HepG2 (cell line): ENCODE results near the gene SUN1. TPM values are rescaled to one million over a fixed set of nuclear protein-coding genes. Genes with fewer than 3 reads are reported as not detected.

ENCODE experiments used
- CREB1 ChIP-seq, 2 experiments: fragments of 450-650 bp in 1 of 2; IDR thresholded peaks; 2 replicates each; pipeline ENCODE4 v1.6.1; 2016 to 2017; ENCODE audit warnings: control low read depth in 1 of 2, mild to moderate bottlenecking in 1 of 2, missing compliant biosample characterization in 1 of 2, missing genetic modification characterization in 1 of 2
- HOXA7 ChIP-seq: sonication (generic); formaldehyde crosslinking; IDR thresholded peaks from 2 replicates; pipeline ENCODE4 v1.8.1; 2022; ENCODE audit warnings: mild to moderate bottlenecking, missing genetic modification reagents, moderate library complexity
- ISX ChIP-seq: sonication (generic); formaldehyde crosslinking; conservative IDR thresholded peaks from 2 replicates; pipeline ENCODE4 v1.5.0; 2020; ENCODE audit warnings: missing genetic modification reagents
- MEIS2 ChIP-seq: sonication (generic); formaldehyde crosslinking; IDR thresholded peaks from 2 replicates; pipeline ENCODE4 v1.9.0; 2021; ENCODE audit warnings: mild to moderate bottlenecking, missing genetic modification reagents
- NR2F1 ChIP-seq, 2 experiments: fragments of 450-650 bp in 1 of 2; formaldehyde crosslinking in 1 of 2; IDR thresholded peaks; 2 replicates each; pipeline versions ENCODE4 v1.5.0 to v1.6.1; 2016 to 2020; ENCODE audit warnings: mild to moderate bottlenecking in 1 of 2, missing compliant biosample characterization in 1 of 2, missing genetic modification reagents in 1 of 2, moderate library complexity in 1 of 2
- RBM22 ChIP-seq: fragments of 200-400 bp; formaldehyde crosslinking; optimal IDR thresholded peaks from 2 replicates; pipeline ENCODE3; 2017; ENCODE audit warnings: mild to moderate bottlenecking, low read length, moderate library complexity
- ZNF136 ChIP-seq: sonication (generic); formaldehyde crosslinking; IDR thresholded peaks from 2 replicates; pipeline ENCODE4 v1.8.1; 2022; ENCODE audit warnings: low read depth, mild to moderate bottlenecking, moderate library complexity, missing genetic modification reagents
- polyA plus RNA-seq, 8 experiments: library from polyadenylated mRNA; depleted of rRNA in 3 of 8; stranded (reverse) in 7 of 8; unstranded in 1 of 8; fragments of >200 nt; fragmentation: Illumina TruSeq in 4 of 8; extraction: Trizol in 4 of 8; gene quantifications; 2 replicates each; pipeline versions ENCODE4 v1.2.1 to v1.2.3, GENCODE V29; 2011 to 2016; ENCODE audit warnings: low read depth in 4 of 8, missing spikeins in 1 of 8, mixed read lengths in 1 of 8; ENCODE audit not compliant: insufficient read depth in 1 of 8
- total RNA-seq, 5 experiments: library from RNA; depleted of rRNA; stranded (reverse); fragments of >200 nt; fragmentation: Illumina TruSeq; extraction: Trizol; gene quantifications; 2 replicates each; pipeline ENCODE4 v1.2.3, GENCODE V29; 2016; ENCODE audit warnings: low read depth in 1 of 5
- TF ChIP-seq, protein P1 (sequence below): sonication (generic); formaldehyde crosslinking; IDR thresholded peaks from 2 replicates; pipeline ENCODE4 v1.4.0; 2020; ENCODE audit warnings: mild to moderate bottlenecking, missing genetic modification reagents
- TF ChIP-seq, protein P2 (sequence below): sonication (generic); formaldehyde crosslinking; IDR thresholded peaks from one replicate; pipeline ENCODE4 v1.5.1; 2020; ENCODE audit warnings: mild to moderate bottlenecking, missing genetic modification reagents; ENCODE audit errors: not compliant biosample characterization

SUN1 gene
- total and polyA plus RNA-seq, 2 of the 13 experiments (the other 11 are each of a cell fraction or from before 2014, with no cell fraction given), result 47.0 to 126 TPM

DNA sequence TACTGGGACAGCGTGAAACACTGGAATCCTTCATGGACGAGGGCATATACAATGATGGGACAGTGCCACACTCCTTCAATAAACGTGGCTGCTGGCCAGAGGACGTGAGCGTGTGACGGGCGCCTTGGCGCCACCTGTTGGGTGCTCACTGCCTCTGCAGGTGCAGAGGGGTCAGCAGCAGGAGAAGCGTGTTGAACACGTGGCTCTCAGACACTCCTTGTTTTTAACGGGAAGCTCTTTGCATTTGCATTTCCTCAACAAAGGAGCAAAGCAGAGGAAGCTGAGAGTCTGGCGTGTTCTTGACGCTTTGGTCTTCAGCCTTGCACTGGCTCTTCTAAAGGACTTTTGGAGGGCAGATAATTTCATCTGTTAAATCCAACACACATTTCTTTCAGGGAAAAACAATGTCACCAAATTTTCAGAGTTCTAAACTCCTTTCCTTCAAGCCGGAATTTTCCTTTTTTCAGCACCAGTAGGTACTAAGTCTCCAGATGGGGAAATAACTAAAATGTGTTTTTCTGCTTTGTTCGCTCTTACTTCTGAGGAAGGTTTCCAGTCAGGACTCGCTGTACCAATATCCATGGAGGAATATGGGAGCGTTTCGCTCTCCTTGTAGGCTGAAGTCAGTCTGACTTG, 41.2 kb downstream of the SUN1 start (continued):
- TF ChIP-seq MEIS2 (CRISPR knock-in tag), result peak; percentile 90
- TF ChIP-seq, protein P1, sequence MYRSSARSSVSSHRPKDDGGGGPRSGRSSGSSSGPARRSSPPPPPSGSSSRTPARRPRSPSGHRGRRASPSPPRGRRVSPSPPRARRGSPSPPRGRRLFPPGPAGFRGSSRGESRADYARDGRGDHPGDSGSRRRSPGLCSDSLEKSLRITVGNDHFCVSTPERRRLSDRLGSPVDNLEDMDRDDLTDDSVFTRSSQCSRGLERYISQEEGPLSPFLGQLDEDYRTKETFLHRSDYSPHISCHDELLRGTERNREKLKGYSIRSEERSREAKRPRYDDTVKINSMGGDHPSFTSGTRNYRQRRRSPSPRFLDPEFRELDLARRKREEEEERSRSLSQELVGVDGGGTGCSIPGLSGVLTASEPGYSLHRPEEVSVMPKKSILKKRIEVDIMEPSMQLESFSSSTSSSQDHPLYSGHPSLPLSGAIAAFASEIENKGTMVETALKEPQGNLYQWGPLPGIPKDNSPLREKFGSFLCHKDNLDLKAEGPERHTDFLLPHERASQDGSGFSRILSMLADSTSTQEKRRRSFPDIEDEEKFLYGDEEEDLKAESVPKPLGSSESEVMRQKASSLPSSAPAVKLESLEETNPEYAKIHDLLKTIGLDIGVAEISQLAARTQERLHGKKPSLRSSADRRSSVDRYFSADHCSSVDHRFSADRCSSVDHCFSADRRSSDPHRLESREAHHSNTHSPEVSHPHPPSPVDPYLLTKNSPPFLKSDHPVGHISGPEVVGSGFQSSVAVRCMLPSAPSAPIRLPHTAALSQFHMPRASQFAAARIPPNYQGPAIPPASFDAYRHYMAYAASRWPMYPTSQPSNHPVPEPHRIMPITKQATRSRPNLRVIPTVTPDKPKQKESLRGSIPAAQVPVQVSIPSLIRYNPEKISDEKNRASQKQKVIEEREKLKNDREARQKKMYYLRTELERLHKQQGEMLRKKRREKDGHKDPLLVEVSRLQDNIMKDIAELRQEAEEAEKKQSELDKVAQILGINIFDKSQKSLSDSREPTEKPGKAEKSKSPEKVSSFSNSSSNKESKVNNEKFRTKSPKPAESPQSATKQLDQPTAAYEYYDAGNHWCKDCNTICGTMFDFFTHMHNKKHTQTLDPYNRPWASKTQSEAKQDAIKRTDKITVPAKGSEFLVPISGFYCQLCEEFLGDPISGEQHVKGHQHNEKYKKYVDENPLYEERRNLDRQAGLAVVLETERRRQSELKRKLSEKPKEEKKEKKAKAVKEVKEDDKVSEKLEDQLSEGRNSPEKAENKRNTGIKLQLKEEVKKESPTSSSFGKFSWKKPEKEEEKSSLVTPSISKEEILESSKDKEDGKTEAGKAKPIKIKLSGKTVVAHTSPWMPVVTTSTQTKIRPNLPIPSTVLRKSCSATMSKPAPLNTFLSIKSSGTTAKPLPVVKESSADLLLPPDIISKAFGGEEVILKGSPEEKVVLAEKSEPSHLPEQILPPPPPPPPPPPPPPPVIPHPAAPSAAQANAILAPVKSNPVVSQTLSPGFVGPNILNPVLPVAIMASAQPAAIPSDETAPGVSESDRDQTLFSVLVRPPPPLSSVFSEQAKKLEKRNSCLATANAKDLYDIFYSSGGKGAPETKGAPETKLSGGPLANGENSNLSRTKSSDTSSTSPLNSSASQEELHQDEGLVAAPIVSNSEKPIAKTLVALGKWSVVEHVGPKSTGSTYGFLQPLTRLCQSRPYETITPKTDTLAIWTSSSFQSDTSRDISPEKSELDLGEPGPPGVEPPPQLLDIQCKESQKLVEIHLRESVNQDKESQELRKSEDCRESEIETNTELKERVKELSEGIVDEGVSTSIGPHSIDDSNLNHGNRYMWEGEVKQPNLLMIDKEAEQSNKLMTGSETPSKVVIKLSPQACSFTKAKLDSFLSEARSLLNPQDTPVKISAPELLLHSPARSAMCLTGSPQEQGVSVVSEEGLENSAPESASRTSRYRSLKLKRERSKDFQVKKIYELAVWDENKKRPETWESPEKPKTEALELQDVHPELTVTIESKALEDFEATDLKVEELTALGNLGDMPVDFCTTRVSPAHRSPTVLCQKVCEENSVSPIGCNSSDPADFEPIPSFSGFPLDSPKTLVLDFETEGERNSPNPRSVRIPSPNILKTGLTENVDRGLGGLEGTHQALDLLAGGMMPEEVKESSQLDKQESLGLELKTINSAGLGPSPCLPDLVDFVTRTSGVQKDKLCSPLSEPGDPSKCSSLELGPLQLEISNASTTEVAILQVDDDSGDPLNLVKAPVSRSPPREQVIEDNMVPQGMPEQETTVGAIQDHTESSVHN, result peak; percentile 77
- peak; percentile 90 for TF ChIP-seq ZNF136 (CRISPR knock-in tag)
- TF ChIP-seq CREB1 (IDR thresholded peaks at IDR 0.05), result peak; percentile 56; the same call in 1 of the 2 replicates
- no peak for TF ChIP-seq CREB1 (CRISPR knock-in tag; IDR thresholded peaks at IDR 0.05)
- TF ChIP-seq RBM22, result peak; percentile 72
- TF ChIP-seq HOXA7 (CRISPR knock-in tag), result no peak
- TF ChIP-seq, protein P2, sequence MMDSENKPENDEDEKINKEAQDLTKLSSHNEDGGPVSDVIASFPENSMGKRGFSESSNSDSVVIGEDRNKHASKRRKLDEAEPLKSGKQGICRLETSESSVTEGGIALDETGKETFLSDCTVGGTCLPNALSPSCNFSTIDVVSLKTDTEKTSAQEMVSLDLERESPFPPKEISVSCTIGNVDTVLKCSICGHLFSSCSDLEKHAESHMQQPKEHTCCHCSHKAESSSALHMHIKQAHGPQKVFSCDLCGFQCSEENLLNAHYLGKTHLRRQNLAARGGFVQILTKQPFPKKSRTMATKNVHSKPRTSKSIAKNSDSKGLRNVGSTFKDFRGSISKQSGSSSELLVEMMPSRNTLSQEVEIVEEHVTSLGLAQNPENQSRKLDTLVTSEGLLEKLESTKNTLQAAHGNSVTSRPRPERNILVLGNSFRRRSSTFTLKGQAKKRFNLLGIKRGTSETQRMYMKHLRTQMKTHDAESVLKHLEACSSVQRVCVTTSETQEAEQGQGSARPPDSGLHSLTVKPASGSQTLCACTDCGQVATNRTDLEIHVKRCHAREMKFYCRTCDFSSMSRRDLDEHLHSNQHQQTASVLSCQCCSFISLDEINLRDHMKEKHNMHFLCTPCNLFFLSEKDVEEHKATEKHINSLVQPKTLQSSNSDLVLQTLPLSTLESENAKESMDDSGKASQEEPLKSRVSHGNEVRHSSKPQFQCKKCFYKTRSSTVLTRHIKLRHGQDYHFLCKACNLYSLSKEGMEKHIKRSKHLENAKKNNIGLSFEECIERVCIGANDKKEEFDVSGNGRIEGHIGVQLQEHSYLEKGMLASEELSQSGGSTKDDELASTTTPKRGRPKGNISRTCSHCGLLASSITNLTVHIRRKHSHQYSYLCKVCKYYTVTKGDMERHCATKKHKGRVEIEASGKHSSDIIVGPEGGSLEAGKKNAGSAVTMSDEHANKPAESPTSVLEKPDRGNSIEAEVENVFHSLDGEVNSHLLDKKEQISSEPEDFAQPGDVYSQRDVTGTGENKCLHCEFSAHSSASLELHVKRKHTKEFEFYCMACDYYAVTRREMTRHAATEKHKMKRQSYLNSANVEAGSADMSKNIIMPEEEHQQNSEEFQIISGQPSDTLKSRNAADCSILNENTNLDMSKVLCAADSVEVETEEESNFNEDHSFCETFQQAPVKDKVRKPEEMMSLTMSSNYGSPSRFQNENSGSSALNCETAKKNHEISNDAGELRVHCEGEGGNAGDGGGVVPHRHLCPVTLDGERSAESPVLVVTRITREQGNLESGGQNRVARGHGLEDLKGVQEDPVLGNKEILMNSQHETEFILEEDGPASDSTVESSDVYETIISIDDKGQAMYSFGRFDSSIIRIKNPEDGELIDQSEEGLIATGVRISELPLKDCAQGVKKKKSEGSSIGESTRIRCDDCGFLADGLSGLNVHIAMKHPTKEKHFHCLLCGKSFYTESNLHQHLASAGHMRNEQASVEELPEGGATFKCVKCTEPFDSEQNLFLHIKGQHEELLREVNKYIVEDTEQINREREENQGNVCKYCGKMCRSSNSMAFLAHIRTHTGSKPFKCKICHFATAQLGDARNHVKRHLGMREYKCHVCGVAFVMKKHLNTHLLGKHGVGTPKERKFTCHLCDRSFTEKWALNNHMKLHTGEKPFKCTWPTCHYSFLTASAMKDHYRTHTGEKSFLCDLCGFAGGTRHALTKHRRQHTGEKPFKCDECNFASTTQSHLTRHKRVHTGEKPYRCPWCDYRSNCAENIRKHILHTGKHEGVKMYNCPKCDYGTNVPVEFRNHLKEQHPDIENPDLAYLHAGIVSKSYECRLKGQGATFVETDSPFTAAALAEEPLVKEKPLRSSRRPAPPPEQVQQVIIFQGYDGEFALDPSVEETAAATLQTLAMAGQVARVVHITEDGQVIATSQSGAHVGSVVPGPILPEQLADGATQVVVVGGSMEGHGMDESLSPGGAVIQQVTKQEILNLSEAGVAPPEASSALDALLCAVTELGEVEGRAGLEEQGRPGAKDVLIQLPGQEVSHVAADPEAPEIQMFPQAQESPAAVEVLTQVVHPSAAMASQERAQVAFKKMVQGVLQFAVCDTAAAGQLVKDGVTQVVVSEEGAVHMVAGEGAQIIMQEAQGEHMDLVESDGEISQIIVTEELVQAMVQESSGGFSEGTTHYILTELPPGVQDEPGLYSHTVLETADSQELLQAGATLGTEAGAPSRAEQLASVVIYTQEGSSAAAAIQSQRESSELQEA (CRISPR knock-in tag), result peak; percentile 57
- peak in 1 of 2 experiments; percentile 74; a peak in 2 of 4 replicates for TF ChIP-seq NR2F1 (CRISPR knock-in tag; IDR thresholded peaks at IDR 0.05)
- TF ChIP-seq ISX (CRISPR knock-in tag), result 0 out of 2 replicates have a peak, but pooled peaks have one; percentile 76
